Spleen (tissue), 11 donors: ENCODE measurements around the gene AKR1B15. TPM values are rescaled to one million over a fixed set of nuclear protein-coding genes. Genes with fewer than 3 reads are reported as not detected.

Experiments used
- DNase-seq: peaks from one replicate; pipeline ENCODE4 v3.0.0-alpha.2; 2020
- H3K27ac ChIP-seq, 8 donors: fragments of 200-600 bp; sonication (generic) in 7 of 8; 1 replicate in 4 of 8; 2 replicates in 4 of 8; pipeline versions ENCODE4 v1.5.0 to v1.8.0; 2016 to 2021; ENCODE audit warnings: inconsistent platforms in 4 of 8, mild to moderate bottlenecking in 4 of 8, moderate library complexity in 1 of 8
- H3K27me3 ChIP-seq, 7 donors: fragments of 200-600 bp; sonication (generic) in 6 of 7; replicated peaks in 1 of 7; 1 replicate in 4 of 7; 2 replicates in 3 of 7; pipeline versions ENCODE4 v1.5.0 to v1.8.0; 2016 to 2021; ENCODE audit warnings: inconsistent platforms in 3 of 7, mild to moderate bottlenecking in 1 of 7
- H3K36me3 ChIP-seq, 6 donors: fragments of 200-600 bp; sonication (generic) in 5 of 6; 1 replicate in 4 of 6; 2 replicates in 2 of 6; pipeline versions ENCODE4 v1.5.0 to v1.8.0; 2016 to 2021; ENCODE audit warnings: inconsistent platforms in 2 of 6
- H3K4me1 ChIP-seq, 6 donors: fragments of 200-600 bp; sonication (generic) in 5 of 6; 1 replicate in 3 of 6; 2 replicates in 3 of 6; pipeline versions ENCODE4 v1.5.0 to v1.8.0; 2016 to 2021; ENCODE audit warnings: inconsistent platforms in 3 of 6
- H3K4me3 ChIP-seq, 8 donors: fragments of 200-600 bp; sonication (generic) in 7 of 8; 1 replicate in 4 of 8; 2 replicates in 4 of 8; pipeline versions ENCODE4 v1.5.0 to v1.8.0; 2016 to 2021; ENCODE audit warnings: inconsistent platforms in 4 of 8, mild to moderate bottlenecking in 4 of 8, moderate library complexity in 2 of 8
- H3K9me3 ChIP-seq, 8 donors: fragments of 200-600 bp; sonication (generic) in 7 of 8; 1 replicate in 4 of 8; 2 replicates in 4 of 8; pipeline versions ENCODE4 v1.5.0 to v1.8.0; 2016 to 2021; ENCODE audit warnings: inconsistent platforms in 4 of 8
- POLR2A ChIP-seq, 3 donors: fragments of 450-650 bp; IDR thresholded peaks; one replicate each; pipeline ENCODE4 v1.5.1; 2017; ENCODE audit warnings: antibody characterized with exemption in 3 of 3, mild to moderate bottlenecking in 1 of 3
- POLR2AphosphoS5 ChIP-seq, 3 donors: sonication (generic); formaldehyde crosslinking; IDR thresholded peaks; one replicate each; pipeline ENCODE4 v1.5.1; 2017; ENCODE audit warnings: antibody characterized with exemption in 3 of 3
- WGBS, 5 donors: extraction: QIAGEN DNeasy Blood & Tissue Kit in 3 of 5; methylation state at CpG; one replicate each; pipeline versions ENCODE4 v1.1.5 to v1.1.7; 2013 to 2018; 5-methylcytosine and 5-hydroxymethylcytosine counted together
- intact Hi-C: fragments of 100-400 bp; cut with DNase I; formaldehyde crosslinking; loops from one replicate; pipeline ENCODE4 v1.15.0; 2023; ENCODE audit warnings: low total_unique reads
- polyA plus RNA-seq, 3 donors: library from polyadenylated mRNA; stranded (reverse); fragments of 200-250 nt; gene quantifications; one replicate each; pipeline ENCODE4 v1.2.1, GENCODE V29; 2013
- total RNA-seq, 7 donors: library from RNA; depleted of rRNA in 3 of 7; stranded (reverse); fragments of >200 nt in 3 of 7; fragmentation: NEBNext Ultra II Directional in 4 of 7; extraction: Animal tissue kit (Norgen Biotek cat#: 25700) in 4 of 7; gene quantifications; one replicate each; pipeline versions ENCODE4 v1.1.0 to v1.2.1, GENCODE V29; 2016 to 2021
- TF ChIP-seq, protein P1 (sequence below), 11 experiments: fragments of 200-600 bp in 7 of 11; fragments of 450-650 bp in 4 of 11; sonication (generic) in 4 of 11; IDR thresholded peaks in 8 of 11; conservative IDR thresholded peaks in 3 of 11; 1 replicate in 7 of 11; 2 replicates in 4 of 11; pipeline versions ENCODE4 v1.4.0 to v1.8.0; 2016 to 2021; ENCODE audit warnings: antibody characterized with exemption in 11 of 11, inconsistent platforms in 4 of 11, mild to moderate bottlenecking in 1 of 11
- donor health status: healthy with polysubstance abuse.
- donor health status: DM: no; HTN: no; CAD: no; lungs with moderate emphysema.
- donor health status: DM: no; HTN: no; CAD: no.
- donor health status: Bipolar disorder and iron deficiency.
- donor health status: healthy.
- donor health status: DM: no; HTN: no; CAD: no.
- donor health status: DM: yes; HTN: yes; CAD: no.

The AKR1B15 gene
- total and polyA plus RNA-seq, 10 donors, result not detected

DNA sequence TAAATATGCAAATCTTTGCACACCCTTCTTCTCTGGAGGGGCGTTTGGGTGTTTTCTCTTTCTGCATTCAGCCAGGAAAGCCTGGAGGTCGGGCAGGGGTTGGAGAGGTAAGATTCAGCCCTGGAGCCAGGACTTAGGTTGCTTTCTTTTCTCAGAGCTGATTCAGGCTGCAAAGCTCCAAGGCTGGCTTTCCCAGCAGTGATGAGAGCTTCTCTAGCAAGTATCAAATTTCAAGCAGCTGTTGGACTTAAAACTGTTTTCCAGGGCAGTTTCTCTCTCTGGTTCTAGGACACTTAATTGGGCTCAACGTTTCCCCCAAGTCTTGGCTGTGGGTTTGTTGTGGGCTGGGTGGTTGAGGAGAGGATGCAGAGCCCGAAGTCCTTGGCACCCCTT lies 20.9 kb upstream of the AKR1B15 start:
- Histone ChIP-seq H3K36me3 (no peaks in the 10 kb centered on the region), H3K4me1 (no peaks in the 10 kb centered on the region), H3K4me3 (no peak overlapping the region), H3K27me3 (peaks cover 0 to 5% (median 0%) of the 10 kb centered on the region in 7 donors), H3K9me3 (no peaks in the 10 kb centered on the region), H3K27ac (no peak overlapping the region)
- no peak for TF ChIP-seq POLR2A (IDR thresholded peaks at IDR 0.05)
- TF ChIP-seq POLR2AphosphoS5 (IDR thresholded peaks at IDR 0.05), result no peak
- TF ChIP-seq, protein P1, sequence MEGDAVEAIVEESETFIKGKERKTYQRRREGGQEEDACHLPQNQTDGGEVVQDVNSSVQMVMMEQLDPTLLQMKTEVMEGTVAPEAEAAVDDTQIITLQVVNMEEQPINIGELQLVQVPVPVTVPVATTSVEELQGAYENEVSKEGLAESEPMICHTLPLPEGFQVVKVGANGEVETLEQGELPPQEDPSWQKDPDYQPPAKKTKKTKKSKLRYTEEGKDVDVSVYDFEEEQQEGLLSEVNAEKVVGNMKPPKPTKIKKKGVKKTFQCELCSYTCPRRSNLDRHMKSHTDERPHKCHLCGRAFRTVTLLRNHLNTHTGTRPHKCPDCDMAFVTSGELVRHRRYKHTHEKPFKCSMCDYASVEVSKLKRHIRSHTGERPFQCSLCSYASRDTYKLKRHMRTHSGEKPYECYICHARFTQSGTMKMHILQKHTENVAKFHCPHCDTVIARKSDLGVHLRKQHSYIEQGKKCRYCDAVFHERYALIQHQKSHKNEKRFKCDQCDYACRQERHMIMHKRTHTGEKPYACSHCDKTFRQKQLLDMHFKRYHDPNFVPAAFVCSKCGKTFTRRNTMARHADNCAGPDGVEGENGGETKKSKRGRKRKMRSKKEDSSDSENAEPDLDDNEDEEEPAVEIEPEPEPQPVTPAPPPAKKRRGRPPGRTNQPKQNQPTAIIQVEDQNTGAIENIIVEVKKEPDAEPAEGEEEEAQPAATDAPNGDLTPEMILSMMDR (IDR thresholded peaks at IDR 0.05 in 8 of 11, conservative IDR thresholded peaks at IDR 0.05 in 3 of 11), result no peak
- DNase-seq, result no peak
- 41 to 53% (median 48%) methylated on average over 4 of the region's 4 CpGs for WGBS, 5 donors
- intact Hi-C loops, result no loop called here

DNA sequence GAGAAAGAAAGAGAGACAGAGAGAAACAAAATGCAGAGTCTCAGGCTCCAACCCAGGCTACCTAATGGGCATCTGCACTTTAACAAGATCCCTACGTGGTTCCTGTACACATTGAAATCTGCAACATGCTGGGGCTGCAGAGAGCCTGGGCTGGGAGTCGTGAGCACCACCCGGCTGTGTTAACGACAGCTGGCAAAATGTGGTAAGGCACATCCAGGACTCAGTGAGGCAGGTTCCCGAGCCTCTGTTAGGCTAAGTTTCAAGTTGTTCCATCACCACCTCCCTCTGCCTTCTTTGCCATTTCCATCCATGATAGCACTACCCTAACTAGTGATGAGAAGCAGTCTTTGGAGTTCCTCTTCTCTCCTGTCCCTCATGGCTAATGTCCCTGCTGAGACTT lies 20.2 kb upstream of the AKR1B15 start:
- Histone ChIP-seq H3K4me1 (no peaks in the 10 kb centered on the region), H3K27ac (no peak overlapping the region), H3K27me3 (peaks cover 0 to 5% (median 0%) of the 10 kb centered on the region in 7 donors), H3K36me3 (no peaks in the 10 kb centered on the region), H3K4me3 (no peak overlapping the region), H3K9me3 (no peaks in the 10 kb centered on the region)
- no peak for DNase-seq
- TF ChIP-seq, protein P1 (IDR thresholded peaks at IDR 0.05 in 8 of 11, conservative IDR thresholded peaks at IDR 0.05 in 3 of 11), result no peak
- TF ChIP-seq POLR2AphosphoS5 (IDR thresholded peaks at IDR 0.05) (no peak), POLR2A (IDR thresholded peaks at IDR 0.05) (no peak)
- WGBS, 5 donors, result 76 to 88% (median 78%) methylated on average over 5 of the region's 5 CpGs
- intact Hi-C loops, result no loop called here

DNA sequence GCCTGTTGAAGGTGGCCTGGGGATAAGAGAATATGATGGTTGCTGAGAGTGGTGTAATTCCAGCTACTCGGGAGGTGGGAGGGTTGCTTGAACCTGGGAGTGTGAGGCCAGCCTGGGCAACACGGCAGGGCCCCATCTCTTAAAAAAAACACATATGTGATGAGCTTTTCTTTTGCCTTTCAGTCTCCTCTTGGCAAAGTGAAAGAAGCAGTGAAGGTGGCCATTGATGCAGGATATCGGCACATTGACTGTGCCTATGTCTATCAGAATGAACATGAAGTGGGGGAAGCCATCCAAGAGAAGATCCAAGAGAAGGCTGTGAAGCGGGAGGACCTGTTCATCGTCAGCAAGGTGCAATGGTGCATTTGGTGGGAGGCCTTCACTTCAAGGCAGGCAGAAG lies 18.4 kb upstream of the AKR1B15 start:
- TF ChIP-seq, protein P1 (IDR thresholded peaks at IDR 0.05 in 8 of 11, conservative IDR thresholded peaks at IDR 0.05 in 3 of 11), result no peak
- TF ChIP-seq POLR2A (IDR thresholded peaks at IDR 0.05) (no peak), POLR2AphosphoS5 (IDR thresholded peaks at IDR 0.05) (no peak)
- Histone ChIP-seq H3K4me3 (no peak overlapping the region), H3K27me3 (peaks cover 0 to 5% (median 0%) of the 10 kb centered on the region in 7 donors), H3K27ac (no peak overlapping the region), H3K4me1 (no peaks in the 10 kb centered on the region), H3K9me3 (no peaks in the 10 kb centered on the region), H3K36me3 (no peaks in the 10 kb centered on the region)
- intact Hi-C loops, result no loop called here
- 79 to 90% (median 89%) methylated on average over 5 of the region's 5 CpGs for WGBS, 5 donors
- DNase-seq, result no peak

DNA sequence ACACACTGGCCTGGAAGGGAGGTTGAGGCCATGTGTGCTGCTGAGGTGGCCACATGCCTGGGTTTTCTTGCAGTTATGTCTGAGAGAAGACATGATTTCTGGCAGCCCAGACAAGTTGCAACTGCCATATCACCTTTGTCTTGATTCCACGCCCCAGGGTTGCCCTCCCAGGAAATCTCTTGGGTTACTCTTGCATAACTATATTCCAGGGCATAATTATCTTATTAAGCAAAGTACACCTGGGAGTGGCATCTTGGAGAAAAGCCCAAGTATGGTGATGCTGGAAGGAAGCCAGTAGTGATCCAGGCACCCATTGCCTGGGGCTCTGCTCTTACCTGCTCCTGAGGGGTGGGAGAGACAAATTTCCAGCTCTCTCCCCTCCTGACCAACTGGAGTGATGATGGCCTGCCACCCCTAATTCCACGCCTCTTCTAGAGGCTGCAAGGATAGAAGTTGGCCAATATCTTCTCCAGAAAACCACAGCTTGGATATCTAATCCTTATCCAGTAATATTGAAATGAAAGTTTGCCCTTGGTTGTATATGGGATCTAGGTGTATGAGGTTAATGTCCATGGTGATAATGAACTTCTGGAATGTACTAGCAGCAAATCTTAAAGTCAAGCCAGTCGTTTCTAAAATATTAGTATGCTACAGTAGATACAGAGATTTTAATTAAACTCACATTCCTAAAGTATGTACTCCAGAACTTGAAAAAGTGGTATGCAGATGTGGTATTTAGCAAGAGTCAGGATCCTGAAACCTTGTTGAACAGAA lies 16.5 kb upstream of the AKR1B15 start:
- no peak for DNase-seq
- 71 to 78% (median 77%) methylated on average over 3 of the region's 3 CpGs for WGBS, 5 donors
- Histone ChIP-seq H3K27ac (no peak overlapping the region), H3K4me3 (no peak overlapping the region), H3K36me3 (no peaks in the 10 kb centered on the region), H3K9me3 (no peaks in the 10 kb centered on the region), H3K27me3 (peaks cover 0 to 5% (median 0%) of the 10 kb centered on the region in 7 donors), H3K4me1 (no peaks in the 10 kb centered on the region)
- TF ChIP-seq POLR2AphosphoS5 (IDR thresholded peaks at IDR 0.05) (no peak), POLR2A (IDR thresholded peaks at IDR 0.05) (no peak)
- TF ChIP-seq, protein P1 (IDR thresholded peaks at IDR 0.05 in 8 of 11, conservative IDR thresholded peaks at IDR 0.05 in 3 of 11), result no peak
- intact Hi-C loops, result no loop called here
